OCI-M2 (cell line): ENCODE results near the gene LGALS9.

ENCODE experiments used
- DNase-seq: peaks from one replicate; lab custom pipeline; 2025; ENCODE audit not compliant: unreplicated experiment; lab: John Stamatoyannopoulos, UW

The LGALS9 gene

GRCh38 chr17:27602721-27603420 lies 28.1 kb upstream of the LGALS9 start:
- peak; percentile 66 for DNase-seq

GRCh38 chr17:27603421-27603770 lies 27.6 kb upstream of the LGALS9 start:
- no peak for DNase-seq

- DNase-seq = no peak
Observed at GRCh38 chr17:27603880-27604794, 26.9 kb upstream of the LGALS9 start.

- no peak for DNase-seq
Observed at GRCh38 chr17:27605409-27605808, 25.6 kb upstream of the LGALS9 start.

- DNase-seq = no peak
Observed at GRCh38 chr17:27607521-27608091, 23.4 kb upstream of the LGALS9 start.

- DNase-seq = no peak
Observed at GRCh38 chr17:27608328-27609230, 22.4 kb upstream of the LGALS9 start.

GRCh38 chr17:27609611-27610303 lies 21.2 kb upstream of the LGALS9 start:
- no peak for DNase-seq

- DNase-seq = no peak
Observed at GRCh38 chr17:27610304-27610677, 20.7 kb upstream of the LGALS9 start.

- DNase-seq = no peak
Observed at GRCh38 chr17:27612160-27612770, 18.7 kb upstream of the LGALS9 start.

GRCh38 chr17:27613433-27613832 lies 17.6 kb upstream of the LGALS9 start:
- DNase-seq = no peak

GRCh38 chr17:27615121-27615520 lies 15.9 kb upstream of the LGALS9 start:
- DNase-seq = no peak

GRCh38 chr17:27616414-27616813 lies 14.6 kb upstream of the LGALS9 start:
- DNase-seq = no peak

- DNase-seq = no peak
Observed at GRCh38 chr17:27618417-27618816, 12.6 kb upstream of the LGALS9 start.

GRCh38 chr17:27620721-27621120 lies 10.3 kb upstream of the LGALS9 start:
- DNase-seq = no peak

- DNase-seq = no peak
Observed at GRCh38 chr17:27621536-27621935, 9.5 kb upstream of the LGALS9 start.

GRCh38 chr17:27621942-27622559 lies 8.9 kb upstream of the LGALS9 start:
- DNase-seq = no peak

- no peak for DNase-seq
Observed at GRCh38 chr17:27622986-27623385, 8.0 kb upstream of the LGALS9 start.

GRCh38 chr17:27623614-27624013 lies 7.4 kb upstream of the LGALS9 start:
- DNase-seq = no peak

- no peak for DNase-seq
Observed at GRCh38 chr17:27624539-27624938, 6.4 kb upstream of the LGALS9 start.

- no peak for DNase-seq
Observed at GRCh38 chr17:27625856-27626255, 5.1 kb upstream of the LGALS9 start.
